ENCODE results near the gene WTAP.
"Not testable (repeated sequence)": the region's sequence is repeated elsewhere in the genome, so short reads cannot be mapped to it uniquely, and the experiment has no call there.

Gene WTAP

GRCh38 chr6:159716247-159717096, 10.8 kb upstream of the WTAP start:
- Mint-ChIP-seq H3K4me1 (no peaks in the 10 kb centered on the region), H3K27me3 (ENCODE audit: low read depth) (no peaks in the 10 kb centered on the region), H3K36me3 (ENCODE audit: low read depth) (peaks cover 5% of the 10 kb centered on the region), H3K4me3 (no peak overlapping the region), H3K27ac (no peak overlapping the region), H3K9me3 (no peaks in the 10 kb centered on the region)
- TF ChIP-seq CTCF (IDR thresholded peaks at IDR 0.05; ENCODE audit: unreplicated experiment in 3 of 3) = no peak

GRCh38 chr6:159718634-159719033, 8.7 kb upstream of the WTAP start:
- TF ChIP-seq CTCF (IDR thresholded peaks at IDR 0.05; ENCODE audit: unreplicated experiment in 3 of 3) = no peak
- Mint-ChIP-seq H3K27me3 (ENCODE audit: low read depth) (no peaks in the 10 kb centered on the region), H3K27ac (no peak overlapping the region), H3K9me3 (no peaks in the 10 kb centered on the region), H3K4me3 (no peak overlapping the region), H3K36me3 (ENCODE audit: low read depth) (peaks cover 20% of the 10 kb centered on the region), H3K4me1 (no peaks in the 10 kb centered on the region)

- H3K27me3 Mint-ChIP-seq (ENCODE audit: low read depth) = no peaks in the 10 kb centered on the region
- H3K4me3 Mint-ChIP-seq = no peak overlapping the region
Measured at GRCh38 chr6:159719287-159719686, 8.0 kb upstream of the WTAP start.

GRCh38 chr6:159720708-159721107, 6.6 kb upstream of the WTAP start:
- H3K4me1 Mint-ChIP-seq = no peaks in the 10 kb centered on the region
- H3K36me3 Mint-ChIP-seq (ENCODE audit: low read depth) = peaks cover 22% of the 10 kb centered on the region
- H3K27ac Mint-ChIP-seq = no peak overlapping the region
- H3K4me3 Mint-ChIP-seq = no peak overlapping the region
- no peaks in the 10 kb centered on the region for H3K9me3 Mint-ChIP-seq
- peak; percentile 39 to 44 (median 39) for TF ChIP-seq CTCF (IDR thresholded peaks at IDR 0.05; ENCODE audit: unreplicated experiment in 3 of 3)
- H3K27me3 Mint-ChIP-seq (ENCODE audit: low read depth) = no peaks in the 10 kb centered on the region

More at GRCh38 chr6:159719287-159719686, 8.0 kb upstream of the WTAP start:
- peaks cover 26% of the 10 kb centered on the region for H3K36me3 Mint-ChIP-seq (ENCODE audit: low read depth)
- no peak for TF ChIP-seq CTCF (IDR thresholded peaks at IDR 0.05; ENCODE audit: unreplicated experiment in 3 of 3)
- no peak overlapping the region for H3K27ac Mint-ChIP-seq
- H3K4me1 Mint-ChIP-seq = no peaks in the 10 kb centered on the region
- no peaks in the 10 kb centered on the region for H3K9me3 Mint-ChIP-seq

GRCh38 chr6:159721981-159722380, 5.3 kb upstream of the WTAP start:
- H3K27me3 Mint-ChIP-seq (ENCODE audit: low read depth); H3K27ac Mint-ChIP-seq; H3K4me1 Mint-ChIP-seq; H3K4me3 Mint-ChIP-seq; H3K9me3 Mint-ChIP-seq: not testable (repeated sequence)
- H3K36me3 Mint-ChIP-seq (ENCODE audit: low read depth) = peaks cover 27% of the 10 kb centered on the region

- Mint-ChIP-seq H3K9me3 (no peaks in the 10 kb centered on the region), H3K4me3 (no peak overlapping the region), H3K4me1 (peaks cover 7% of the 10 kb centered on the region), H3K36me3 (ENCODE audit: low read depth) (peaks cover 27% of the 10 kb centered on the region), H3K27me3 (ENCODE audit: low read depth) (no peaks in the 10 kb centered on the region), H3K27ac (no peak overlapping the region)
- TF ChIP-seq CTCF (IDR thresholded peaks at IDR 0.05; ENCODE audit: unreplicated experiment in 3 of 3) = no peak
Measured at GRCh38 chr6:159722655-159723054, 4.7 kb upstream of the WTAP start.

Measured in nephron (organoid).